MG63 (cell line): Measurements from ENCODE around the gene CSTB. TPM values are rescaled to one million over a fixed set of nuclear protein-coding genes. Genes with fewer than 3 reads are reported as not detected.

ENCODE experiments used
- DNase-seq: peaks from one replicate; pipeline ENCODE4 v3.0.0-alpha.2; 2020
- H3K27me3 ChIP-seq: fragments of 250-450 bp; sonication (Bioruptor Pico); 2 replicates; pipeline ENCODE4 v1.5.1; 2020; ENCODE audit warnings: mild to moderate bottlenecking, moderate library complexity
- H3K36me3 ChIP-seq: fragments of 250-450 bp; sonication (Bioruptor Pico); 2 replicates; pipeline ENCODE4 v1.5.1; 2020; ENCODE audit warnings: mild to moderate bottlenecking, moderate library complexity
- H3K4me3 ChIP-seq: fragments of 250-450 bp; sonication (Bioruptor Pico); 2 replicates; pipeline ENCODE4 v1.5.1; 2020; ENCODE audit warnings: mild to moderate bottlenecking, moderate library complexity
- H3K9me3 ChIP-seq: fragments of 250-450 bp; sonication (Bioruptor Pico); 2 replicates; pipeline ENCODE4 v1.5.1; 2020; ENCODE audit warnings: mild to moderate bottlenecking, moderate library complexity
- total RNA-seq: library from RNA; depleted of rRNA; stranded (reverse); fragments of >200 nt; shearing (Covaris generic); gene quantifications from 2 replicates; pipeline ENCODE4 v1.2.3, GENCODE V29; 2014; ENCODE audit warnings: low replicate concordance; rRNA removed

The CSTB gene
- total RNA-seq, 1 experiment from 2014 or later, result 5.5 TPM

DNA sequence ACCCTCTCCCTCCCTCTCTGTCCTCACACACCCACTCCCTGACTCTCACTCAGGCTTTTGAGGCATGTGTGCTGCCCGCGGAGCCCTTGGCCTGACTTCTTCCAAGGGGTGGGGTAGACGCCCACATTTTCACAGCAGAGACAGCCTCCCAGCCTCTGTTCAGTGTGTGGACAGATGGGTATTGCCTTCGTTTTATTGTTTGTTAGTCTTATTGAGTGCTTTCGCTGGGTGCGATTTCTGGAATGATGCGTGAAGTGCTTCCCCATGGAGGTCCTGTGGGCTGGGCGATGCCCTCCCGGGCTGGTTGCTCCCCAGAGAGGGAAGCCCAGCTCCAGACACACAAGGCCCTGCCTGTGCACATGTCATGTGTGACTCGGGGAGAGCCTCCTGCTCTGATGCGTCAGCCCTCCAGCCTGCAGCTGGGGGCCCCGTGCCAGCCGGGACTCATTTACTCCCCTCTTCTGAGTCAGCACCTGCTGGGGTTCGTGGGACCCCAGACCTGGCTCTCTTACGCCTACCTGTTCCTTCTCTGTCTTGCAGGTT, 42.5 kb downstream of the CSTB start:
- H3K4me3 ChIP-seq, result no peak overlapping the region
- peaks cover 40% of the 10 kb centered on the region for H3K36me3 ChIP-seq
- H3K9me3 ChIP-seq, result no peaks in the 10 kb centered on the region
- peak; percentile 53 for DNase-seq
- no peaks in the 10 kb centered on the region for H3K27me3 ChIP-seq

DNA sequence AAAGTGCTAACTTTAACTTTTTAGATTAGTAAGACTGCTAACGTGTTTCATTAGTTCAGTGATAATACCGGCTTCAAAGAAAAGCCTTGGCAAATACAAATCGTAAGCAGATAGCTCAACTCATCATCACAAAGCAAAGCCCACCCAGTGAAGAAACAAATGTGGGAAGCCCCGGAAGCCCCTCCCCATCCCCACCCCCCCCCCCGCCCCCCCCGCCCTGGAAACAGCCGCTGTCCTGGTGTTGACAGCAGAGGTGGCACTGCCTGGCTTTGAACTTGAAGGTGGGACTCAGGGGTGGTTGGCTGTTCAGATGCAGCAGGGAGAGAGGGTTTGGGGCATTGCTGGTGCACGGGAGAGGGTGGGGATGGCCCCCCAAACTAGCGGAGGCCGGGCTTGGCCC, 43.0 kb downstream of the CSTB start:
- H3K36me3 ChIP-seq, result peaks cover 40% of the 10 kb centered on the region
- no peak for DNase-seq
- no peak overlapping the region for H3K4me3 ChIP-seq
- H3K9me3 ChIP-seq, result no peaks in the 10 kb centered on the region
- H3K27me3 ChIP-seq, result no peaks in the 10 kb centered on the region

- Histone ChIP-seq H3K9me3 (no peaks in the 10 kb centered on the region), H3K36me3 (peaks cover 33% of the 10 kb centered on the region), H3K4me3 (peak overlapping the region; percentile 6; the same call in 1 of the 2 replicates), H3K27me3 (no peaks in the 10 kb centered on the region)
- peak; percentile 84 for DNase-seq
These were observed 44.0 kb downstream of the CSTB start for GRCh38 chr21:43731891-43732711.

DNA sequence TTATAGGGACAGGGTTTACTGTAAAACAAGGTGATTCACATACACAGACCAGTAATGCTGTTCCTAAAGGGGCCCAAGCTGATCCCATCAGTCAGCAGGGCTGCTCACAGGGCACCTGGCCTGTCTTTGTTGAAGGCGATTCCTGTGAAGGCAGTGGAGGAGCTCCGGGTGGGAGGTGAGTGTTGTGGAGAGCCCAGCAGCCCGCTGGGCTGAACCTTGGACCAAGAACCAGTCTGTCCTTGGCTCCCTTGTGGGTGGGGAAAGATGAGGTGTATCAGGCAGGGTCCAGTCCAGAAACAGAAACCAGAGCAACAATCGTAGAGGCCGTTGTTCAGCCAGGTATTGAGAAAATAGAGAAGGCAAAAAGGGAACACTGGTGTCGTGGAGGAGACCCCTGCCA, 44.6 kb downstream of the CSTB start:
- H3K9me3 ChIP-seq, result no peaks in the 10 kb centered on the region
- no peaks in the 10 kb centered on the region for H3K27me3 ChIP-seq
- H3K36me3 ChIP-seq, result peaks cover 30% of the 10 kb centered on the region
- DNase-seq, result no peak
- no peak overlapping the region; the same call in 1 of the 2 replicates for H3K4me3 ChIP-seq

GRCh38 chr21:43728467-43729390, 47.4 kb downstream of the CSTB start:
- H3K9me3 ChIP-seq, result no peaks in the 10 kb centered on the region
- peak; percentile 99 for DNase-seq
- H3K4me3 ChIP-seq, result peak overlapping the region; percentile 41
- H3K27me3 ChIP-seq, result no peaks in the 10 kb centered on the region
- peaks cover 18% of the 10 kb centered on the region for H3K36me3 ChIP-seq

DNA sequence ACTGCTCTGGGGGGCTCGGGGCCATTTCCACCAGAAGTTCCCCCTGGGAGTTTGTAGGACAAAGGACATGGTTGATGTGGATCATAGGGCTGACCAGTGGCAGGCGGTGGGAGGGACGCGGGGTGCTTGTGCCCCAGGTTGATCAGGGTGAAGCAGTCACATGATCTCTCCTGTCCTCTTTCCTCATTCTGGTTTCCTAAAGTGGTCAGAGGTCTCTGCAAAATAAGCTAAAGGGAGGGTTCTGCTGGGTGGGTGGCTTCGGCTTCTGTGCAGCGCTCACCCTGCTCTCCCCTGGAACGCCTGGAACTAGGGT, 48.0 kb downstream of the CSTB start:
- peak overlapping the region; percentile 41 for H3K4me3 ChIP-seq
- no peaks in the 10 kb centered on the region for H3K27me3 ChIP-seq
- H3K36me3 ChIP-seq, result peaks cover 18% of the 10 kb centered on the region
- H3K9me3 ChIP-seq, result no peaks in the 10 kb centered on the region
- no peak for DNase-seq

DNA sequence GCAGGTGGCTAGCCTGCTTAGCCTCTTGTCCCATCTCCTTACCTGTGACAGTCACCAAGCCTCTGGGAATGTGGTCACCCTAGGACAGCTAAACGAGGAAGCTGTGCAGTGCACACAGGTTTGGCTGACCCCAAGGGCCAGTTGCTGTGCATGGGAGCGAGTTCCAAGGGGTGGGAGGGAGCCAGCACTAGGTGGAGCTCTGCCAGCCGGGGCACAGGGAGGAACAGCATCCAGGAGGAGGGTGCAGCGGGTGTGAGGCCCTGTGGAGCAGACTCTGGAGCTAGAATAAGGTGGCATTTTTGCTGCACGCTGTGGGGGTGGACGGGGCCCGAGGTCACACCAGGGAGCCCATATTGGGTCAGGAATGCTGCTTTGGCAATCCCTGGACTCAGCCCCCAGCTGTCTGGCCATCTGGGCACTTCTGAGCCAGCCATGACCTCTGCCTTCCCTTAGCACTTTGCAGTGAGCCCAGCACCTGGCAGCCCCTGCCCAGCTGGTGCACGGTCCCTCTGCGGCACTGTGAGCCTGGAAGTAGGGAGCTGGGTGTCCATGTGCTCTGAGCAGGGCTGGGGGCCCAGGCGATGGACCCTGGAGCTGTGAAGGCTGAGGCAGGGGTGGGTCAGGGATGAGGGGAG, 48.5 kb downstream of the CSTB start:
- Histone ChIP-seq H3K9me3 (no peaks in the 10 kb centered on the region), H3K4me3 (no peak overlapping the region), H3K36me3 (peaks cover 18% of the 10 kb centered on the region), H3K27me3 (no peaks in the 10 kb centered on the region)
- peak; percentile 85 for DNase-seq

DNA sequence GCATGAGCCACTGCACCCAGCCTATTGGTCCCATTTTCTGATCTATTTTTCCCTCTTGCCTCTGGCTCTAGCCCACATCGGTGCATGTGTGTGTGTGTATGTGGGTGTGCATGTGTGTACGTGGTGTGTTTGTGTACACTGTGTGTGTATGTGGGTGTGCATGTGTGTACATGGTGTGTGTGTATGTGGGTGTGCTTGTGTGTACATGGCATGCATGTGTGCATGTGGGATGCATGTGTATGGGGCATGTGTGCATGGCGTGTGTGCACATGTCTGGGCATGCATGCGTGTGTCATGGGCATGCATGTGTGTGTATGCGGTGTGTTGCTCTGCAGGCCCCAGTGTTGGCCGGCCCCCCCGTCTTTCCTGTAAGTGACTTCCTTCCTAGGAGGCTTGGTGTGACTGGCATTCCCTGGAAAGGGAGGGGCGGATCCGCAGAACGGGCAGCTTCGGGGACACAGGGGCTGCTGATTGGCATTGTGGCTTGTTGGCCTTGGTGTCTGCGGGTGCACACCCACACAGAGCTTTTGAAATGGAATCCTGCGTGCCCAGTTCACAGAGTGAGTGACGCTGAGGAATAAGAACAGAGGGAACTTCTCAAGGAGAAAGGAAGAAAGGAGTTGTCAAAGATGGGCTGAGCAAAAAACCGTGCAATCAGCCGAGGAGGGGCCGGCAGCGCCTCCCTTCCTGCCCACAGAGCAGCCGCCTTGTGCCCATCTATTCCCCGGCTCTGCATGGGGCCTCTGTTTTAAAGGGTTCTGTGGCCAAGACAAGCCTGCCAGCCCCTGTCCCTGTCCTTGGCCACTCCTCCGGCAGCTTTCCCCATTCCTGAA, 49.2 kb downstream of the CSTB start:
- peaks cover 18% of the 10 kb centered on the region for H3K36me3 ChIP-seq
- DNase-seq, result no peak
- H3K9me3 ChIP-seq, result no peaks in the 10 kb centered on the region
- no peak overlapping the region for H3K4me3 ChIP-seq
- H3K27me3 ChIP-seq, result no peaks in the 10 kb centered on the region

Other genes starting within 250 kb of the CSTB start
- gene HSF2BP, start 116.8 kb downstream of the CSTB start, total RNA-seq, result 2.4 and 6.4 TPM in 2 replicates
- gene RRP1B, start 116.7 kb downstream of the CSTB start, total RNA-seq, result 17.9 and 23.0 TPM in 2 replicates
- gene PDXK, start 57.2 kb downstream of the CSTB start, total RNA-seq, result 49.1 and 119 TPM in 2 replicates
- 72.4 and 109 TPM in 2 replicates for gene RRP1, start 13.3 kb upstream of the CSTB start, total RNA-seq
- gene AGPAT3, start 88.9 kb upstream of the CSTB start, total RNA-seq, result 23.3 and 45.1 TPM in 2 replicates
- gene TRAPPC10, start 236.0 kb upstream of the CSTB start, total RNA-seq, result 18.3 and 33.7 TPM in 2 replicates